ENCODE data around the gene F2RL2.
A peak's percentile ranks its signal among the peaks of the same experiment; 100 is the strongest.

F2RL2 gene

GRCh38 chr5:76602094-76602726 lies 21.0 kb downstream of the F2RL2 start:
- no peak for TF ChIP-seq CTCF (IDR thresholded peaks at IDR 0.05; ENCODE audit: low read depth, low read length)
- Histone ChIP-seq H3K9me3 (ENCODE audit: severe bottlenecking) (no peaks in the 10 kb centered on the region), H3K27me3 (ENCODE audit: insufficient read depth, low read depth, severe bottlenecking) (no peaks in the 10 kb centered on the region), H3K4me3 (ENCODE audit: low read depth, low read length) (no peak overlapping the region), H3K27ac (no peak overlapping the region), H3K36me3 (peaks cover 24% of the 10 kb centered on the region)
- no peak for DNase-seq

GRCh38 chr5:76601470-76601869 lies 21.7 kb downstream of the F2RL2 start:
- peak; percentile 61 for TF ChIP-seq CTCF (IDR thresholded peaks at IDR 0.05; ENCODE audit: low read depth, low read length)
- no peak overlapping the region for H3K4me3 ChIP-seq (ENCODE audit: low read depth, low read length)
- no peaks in the 10 kb centered on the region for H3K27me3 ChIP-seq (ENCODE audit: insufficient read depth, low read depth, severe bottlenecking)
- no peak for DNase-seq
- no peaks in the 10 kb centered on the region for H3K9me3 ChIP-seq (ENCODE audit: severe bottlenecking)
- H3K27ac ChIP-seq = no peak overlapping the region
- peaks cover 24% of the 10 kb centered on the region for H3K36me3 ChIP-seq

- no peak for TF ChIP-seq CTCF (IDR thresholded peaks at IDR 0.05; ENCODE audit: low read depth, low read length)
- Histone ChIP-seq H3K9me3 (ENCODE audit: severe bottlenecking) (no peaks in the 10 kb centered on the region), H3K4me3 (ENCODE audit: low read depth, low read length) (no peak overlapping the region), H3K36me3 (peaks cover 21% of the 10 kb centered on the region), H3K27ac (no peak overlapping the region), H3K27me3 (ENCODE audit: insufficient read depth, low read depth, severe bottlenecking) (no peaks in the 10 kb centered on the region)
- DNase-seq = no peak
These were observed 22.5 kb downstream of the F2RL2 start for GRCh38 chr5:76600716-76601115.

GRCh38 chr5:76598531-76598930 lies 24.7 kb downstream of the F2RL2 start:
- Histone ChIP-seq H3K9me3 (ENCODE audit: severe bottlenecking) (no peaks in the 10 kb centered on the region), H3K4me3 (ENCODE audit: low read depth, low read length) (no peak overlapping the region), H3K27ac (no peak overlapping the region), H3K27me3 (ENCODE audit: insufficient read depth, low read depth, severe bottlenecking) (no peaks in the 10 kb centered on the region), H3K36me3 (peaks cover 14% of the 10 kb centered on the region)
- no peak for TF ChIP-seq CTCF (IDR thresholded peaks at IDR 0.05; ENCODE audit: low read depth, low read length)
- no peak for DNase-seq

GRCh38 chr5:76595755-76596481 lies 27.3 kb downstream of the F2RL2 start:
- Histone ChIP-seq H3K4me3 (ENCODE audit: low read depth, low read length) (no peak overlapping the region), H3K36me3 (peaks cover 11% of the 10 kb centered on the region), H3K27me3 (ENCODE audit: insufficient read depth, low read depth, severe bottlenecking) (no peaks in the 10 kb centered on the region), H3K9me3 (ENCODE audit: severe bottlenecking) (no peaks in the 10 kb centered on the region), H3K27ac (no peak overlapping the region)
- no peak for DNase-seq
- TF ChIP-seq CTCF (IDR thresholded peaks at IDR 0.05; ENCODE audit: low read depth, low read length) = no peak

Data from WERI-Rb-1 (cell line).